ENCODE results near the gene ABLIM1.

ABLIM1 gene

GRCh38 chr10:114682121-114682520, 24.0 kb upstream of the ABLIM1 start:
- TF ChIP-seq, protein P1, sequence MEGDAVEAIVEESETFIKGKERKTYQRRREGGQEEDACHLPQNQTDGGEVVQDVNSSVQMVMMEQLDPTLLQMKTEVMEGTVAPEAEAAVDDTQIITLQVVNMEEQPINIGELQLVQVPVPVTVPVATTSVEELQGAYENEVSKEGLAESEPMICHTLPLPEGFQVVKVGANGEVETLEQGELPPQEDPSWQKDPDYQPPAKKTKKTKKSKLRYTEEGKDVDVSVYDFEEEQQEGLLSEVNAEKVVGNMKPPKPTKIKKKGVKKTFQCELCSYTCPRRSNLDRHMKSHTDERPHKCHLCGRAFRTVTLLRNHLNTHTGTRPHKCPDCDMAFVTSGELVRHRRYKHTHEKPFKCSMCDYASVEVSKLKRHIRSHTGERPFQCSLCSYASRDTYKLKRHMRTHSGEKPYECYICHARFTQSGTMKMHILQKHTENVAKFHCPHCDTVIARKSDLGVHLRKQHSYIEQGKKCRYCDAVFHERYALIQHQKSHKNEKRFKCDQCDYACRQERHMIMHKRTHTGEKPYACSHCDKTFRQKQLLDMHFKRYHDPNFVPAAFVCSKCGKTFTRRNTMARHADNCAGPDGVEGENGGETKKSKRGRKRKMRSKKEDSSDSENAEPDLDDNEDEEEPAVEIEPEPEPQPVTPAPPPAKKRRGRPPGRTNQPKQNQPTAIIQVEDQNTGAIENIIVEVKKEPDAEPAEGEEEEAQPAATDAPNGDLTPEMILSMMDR (IDR thresholded peaks at IDR 0.05; ENCODE audit: extremely low read depth, insufficient read depth, missing control alignments): no peak
- no peak for DNase-seq (ENCODE audit: low spot score)
- in situ Hi-C loops (cut with MboI; ENCODE audit: low pct_unique_long_range_greater_than_20kb, low sequenced_read_pairs, unreplicated experiment): no loop called here

DNA sequence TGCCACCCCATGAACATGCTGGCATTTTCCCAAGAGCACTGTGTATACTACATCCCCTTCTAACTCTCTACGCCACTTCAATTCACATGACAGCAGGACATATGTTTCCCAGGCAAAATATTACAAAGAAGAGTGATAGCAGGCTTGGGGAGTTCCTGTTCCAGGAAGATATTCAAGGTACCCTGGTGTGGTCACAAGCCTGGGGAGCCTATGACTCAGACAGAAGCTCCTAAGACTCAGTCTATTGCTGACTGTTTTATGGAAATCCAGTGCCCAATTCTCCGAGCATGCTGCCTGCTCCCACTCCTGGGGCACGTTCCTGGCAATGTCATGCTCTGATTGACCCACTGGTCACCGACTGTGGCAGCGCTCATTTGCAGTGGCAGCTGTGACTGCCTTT, 23.5 kb upstream of the ABLIM1 start:
- no peak for DNase-seq (ENCODE audit: low spot score)
- in situ Hi-C loops (cut with MboI; ENCODE audit: low pct_unique_long_range_greater_than_20kb, low sequenced_read_pairs, unreplicated experiment): no loop called here
- TF ChIP-seq, protein P1 (IDR thresholded peaks at IDR 0.05; ENCODE audit: extremely low read depth, insufficient read depth, missing control alignments): no peak

DNA sequence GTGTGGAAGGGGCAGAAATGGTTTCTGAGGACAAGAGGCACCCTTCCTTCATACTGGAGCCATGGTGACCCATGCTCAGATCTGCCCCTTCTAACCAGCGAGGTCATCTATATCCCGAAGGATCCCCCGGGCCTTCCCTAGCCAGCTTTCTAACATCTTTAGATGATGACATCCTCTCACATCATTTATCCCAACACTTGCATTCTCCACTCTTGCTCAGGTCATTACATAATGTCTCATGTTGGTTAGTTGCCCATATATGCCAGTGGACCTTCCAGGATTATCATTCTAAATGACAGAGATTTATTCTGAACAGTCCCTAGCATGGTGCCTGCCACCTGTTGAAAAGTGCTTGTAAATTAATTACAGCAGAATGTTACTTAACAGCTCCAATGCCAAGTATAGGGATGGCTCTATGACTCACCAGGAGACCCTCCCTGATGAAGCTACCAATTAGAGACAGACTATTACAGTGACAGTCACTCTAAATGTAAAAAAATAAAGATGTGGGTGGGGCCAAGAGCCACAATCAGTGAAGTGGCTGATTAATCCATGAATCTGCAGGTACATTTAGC, 22.6 kb upstream of the ABLIM1 start:
- in situ Hi-C loops (cut with MboI; ENCODE audit: low pct_unique_long_range_greater_than_20kb, low sequenced_read_pairs, unreplicated experiment): no loop called here
- no peak for DNase-seq (ENCODE audit: low spot score)
- TF ChIP-seq, protein P1 (IDR thresholded peaks at IDR 0.05; ENCODE audit: extremely low read depth, insufficient read depth, missing control alignments): no peak

DNA sequence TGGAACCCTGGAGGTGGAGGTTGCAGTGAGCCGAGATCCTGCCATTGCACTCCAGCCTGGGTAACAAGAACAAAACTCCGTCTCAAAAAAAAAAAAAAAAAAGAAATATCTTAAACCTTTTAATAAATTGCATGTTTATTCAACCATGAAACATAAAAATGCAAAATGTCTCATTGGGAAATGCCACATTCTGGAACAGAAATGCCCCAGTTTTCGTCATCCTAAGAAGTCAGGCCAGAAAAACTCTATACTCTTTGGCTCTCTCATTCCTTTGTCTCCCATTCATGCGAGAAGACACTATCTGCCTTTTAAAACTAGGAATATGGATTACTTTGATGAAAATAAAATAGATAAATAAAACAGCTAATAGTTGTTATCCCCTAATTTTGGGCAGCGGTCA, 21.5 kb upstream of the ABLIM1 start:
- TF ChIP-seq, protein P1 (IDR thresholded peaks at IDR 0.05; ENCODE audit: extremely low read depth, insufficient read depth, missing control alignments): no peak
- DNase-seq (ENCODE audit: low spot score): no peak
- in situ Hi-C loops (cut with MboI; ENCODE audit: low pct_unique_long_range_greater_than_20kb, low sequenced_read_pairs, unreplicated experiment): no loop called here

GRCh38 chr10:114678820-114679219, 20.7 kb upstream of the ABLIM1 start:
- TF ChIP-seq, protein P1 (IDR thresholded peaks at IDR 0.05; ENCODE audit: extremely low read depth, insufficient read depth, missing control alignments): no peak
- DNase-seq (ENCODE audit: low spot score): no peak
- in situ Hi-C loops (cut with MboI; ENCODE audit: low pct_unique_long_range_greater_than_20kb, low sequenced_read_pairs, unreplicated experiment): no loop called here

DNA sequence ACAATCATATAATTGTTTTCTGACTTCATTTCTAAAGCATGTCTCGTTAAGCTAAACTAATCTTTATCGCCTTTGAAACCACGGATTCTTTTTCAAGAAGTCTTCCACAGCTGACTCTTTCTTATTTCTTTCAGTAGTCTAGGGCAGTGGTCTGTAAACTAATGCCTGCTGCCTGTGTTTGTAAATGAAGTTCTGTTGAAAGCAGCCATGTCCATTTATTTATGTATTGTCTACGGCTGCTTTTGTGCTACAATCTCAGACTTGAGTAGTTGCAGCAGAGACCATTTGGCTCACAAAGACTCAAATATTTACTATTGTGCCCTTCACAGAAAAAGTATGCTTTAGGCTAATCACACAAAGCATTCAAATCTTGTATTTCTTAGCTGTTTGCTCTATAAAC, 20.3 kb upstream of the ABLIM1 start:
- DNase-seq (ENCODE audit: low spot score): no peak
- TF ChIP-seq, protein P1 (IDR thresholded peaks at IDR 0.05; ENCODE audit: extremely low read depth, insufficient read depth, missing control alignments): no peak
- in situ Hi-C loops (cut with MboI; ENCODE audit: low pct_unique_long_range_greater_than_20kb, low sequenced_read_pairs, unreplicated experiment): no loop called here

DNA sequence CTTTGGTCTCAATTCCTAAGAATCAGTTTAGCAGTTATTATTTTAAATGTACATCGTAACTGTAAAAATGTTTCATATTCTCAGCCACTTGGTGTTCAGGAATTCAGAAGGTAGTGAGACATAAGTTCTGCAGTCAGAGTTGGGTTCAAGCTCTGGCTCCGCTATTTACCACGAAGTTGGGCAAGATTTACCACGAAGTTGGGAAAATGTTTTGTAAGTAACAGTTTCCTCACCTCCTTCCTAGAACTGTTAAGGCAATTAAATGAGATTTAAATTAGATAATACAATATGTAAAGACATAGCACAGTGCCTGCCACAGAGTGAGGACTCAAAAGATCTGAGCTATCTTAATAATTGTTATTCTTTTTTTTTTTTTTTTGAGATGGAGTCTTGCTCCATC, 16.3 kb upstream of the ABLIM1 start:
- TF ChIP-seq, protein P1 (IDR thresholded peaks at IDR 0.05; ENCODE audit: extremely low read depth, insufficient read depth, missing control alignments): no peak
- in situ Hi-C loops (cut with MboI; ENCODE audit: low pct_unique_long_range_greater_than_20kb, low sequenced_read_pairs, unreplicated experiment): no loop called here
- no peak for DNase-seq (ENCODE audit: low spot score)

Measured in GM13977 (cell line).